A549 (cell line): ENCODE data around the gene JAML. TPM values are rescaled to one million over a fixed set of nuclear protein-coding genes. Genes with fewer than 3 reads are reported as not detected.

Source experiments
- ATAC-seq, 2 experiments: fragments of 200-7000 bp in 1 of 2; fragments of >200 bp in 1 of 2; cut with Nextera tagmentation in 1 of 2; cut with Tn5 transposase in 1 of 2; 3 replicates each; pipeline versions ENCODE4 v1.8.0 to v1.9.1; 2018 to 2020; ENCODE audit warnings: mild to moderate bottlenecking in 1 of 2, moderate library complexity in 1 of 2
- CTCF ChIA-PET: fragments of 300-600 bp; sonication (Branson Sonifier 250); formaldehyde crosslinking; extraction: SDS; loops from one replicate; lab custom pipeline; 2021; ENCODE audit warnings: antibody characterized with exemption, inconsistent platforms; lab: Yijun Ruan, JAX
- POLR2A ChIA-PET: fragments of 350-600 bp; formaldehyde crosslinking; extraction: SDS; loops from one replicate; lab custom pipeline; 2021; ENCODE audit warnings: antibody characterized with exemption, inconsistent platforms; lab: Yijun Ruan, JAX
- DNase-seq, 2 experiments: peaks; one replicate each; pipeline versions ENCODE4 v3.0.0 to v3.0.0-alpha.2; 2011 to 2016; ENCODE audit warnings: low read depth in 1 of 2, low spot score in 1 of 2
- FAIRE-seq: peaks from 2 replicates; lab custom pipeline; 2011; peaks lifted over from hg19 to GRCh38; lab: Jason Lieb, UNC
- H3K27ac ChIP-seq, 2 experiments: fragments of >200 bp; sonication (Bioruptor Twin); formaldehyde crosslinking; 3 replicates each; pipeline ENCODE4 v1.5.1; 2016 to 2017
- H3K4me1 ChIP-seq: fragments of >200 bp; sonication (Bioruptor Twin); formaldehyde crosslinking; 3 replicates; pipeline ENCODE4 v1.6.1; 2016
- H3K4me2 ChIP-seq: fragments of >200 bp; sonication (Bioruptor Twin); formaldehyde crosslinking; 3 replicates; pipeline ENCODE4 v1.6.1; 2016
- H3K4me3 ChIP-seq: fragments of >200 bp; sonication (Bioruptor Twin); formaldehyde crosslinking; 3 replicates; pipeline ENCODE4 v1.5.1; 2016
- H3K9me3 ChIP-seq: fragments of >200 bp; sonication (Bioruptor Twin); formaldehyde crosslinking; 3 replicates; pipeline ENCODE4 v1.6.1; 2016
- BHLHE40 ChIP-seq: IDR thresholded peaks from 2 replicates; pipeline ENCODE4 v1.6.1; 2012; ENCODE audit warnings: low read depth, low read length, inconsistent platforms
- CBX2 ChIP-seq: fragments of 200-600 bp; sonication (generic); IDR thresholded peaks from 2 replicates; pipeline ENCODE4 v1.6.1; 2016; ENCODE audit warnings: low read depth, mild to moderate bottlenecking, borderline replicate concordance
- EHF ChIP-seq: fragments of 250-450 bp; sonication (Bioruptor Pico); IDR thresholded peaks from 2 replicates; pipeline ENCODE4 v1.5.0; 2020; ENCODE audit warnings: mild to moderate bottlenecking
- ELK1 ChIP-seq: fragments of 150-350 bp; IDR thresholded peaks from 2 replicates; pipeline ENCODE4 v1.6.1; 2014; ENCODE audit warnings: low read depth, mild to moderate bottlenecking, low read length
- ESRRA ChIP-seq: fragments of 150-350 bp; IDR thresholded peaks from 2 replicates; pipeline ENCODE4 v1.6.1; 2014; ENCODE audit warnings: mild to moderate bottlenecking, low read length, borderline replicate concordance
- FOSL2 ChIP-seq, 2 experiments: fragments of 450-650 bp in 1 of 2; fragments of >200 bp in 1 of 2; sonication (Bioruptor Twin) in 1 of 2; formaldehyde crosslinking; IDR thresholded peaks; 2 replicates each; pipeline versions ENCODE4 v1.5.0 to v1.6.1; 2016 to 2020; ENCODE audit warnings: mild to moderate bottlenecking in 1 of 2, moderate library complexity in 1 of 2
- HMGXB4 ChIP-seq: fragments of 250-450 bp; sonication (Bioruptor Pico); IDR thresholded peaks from 2 replicates; pipeline ENCODE4 v1.5.0; 2021; ENCODE audit warnings: mild to moderate bottlenecking, moderate library complexity, borderline replicate concordance
- HOXB13 ChIP-seq: fragments of 250-450 bp; sonication (Bioruptor Pico); IDR thresholded peaks from 2 replicates; pipeline ENCODE4 v1.5.0; 2020; ENCODE audit warnings: low read depth, mild to moderate bottlenecking, moderate library complexity
- KDM1A ChIP-seq: fragments of 200-600 bp; sonication (generic); IDR thresholded peaks from 2 replicates; pipeline ENCODE4 v1.6.1; 2016; ENCODE audit warnings: low read depth, mild to moderate bottlenecking
- MAFK ChIP-seq: fragments of 450-650 bp; IDR thresholded peaks from 2 replicates; pipeline ENCODE4 v1.6.1; 2014; ENCODE audit not compliant: partially characterized antibody
- MAZ ChIP-seq: fragments of 150-350 bp; IDR thresholded peaks from 2 replicates; pipeline ENCODE4 v1.6.1; 2014; ENCODE audit warnings: antibody characterized with exemption, low read depth, low read length, borderline replicate concordance
- MYC ChIP-seq: IDR thresholded peaks from 2 replicates; pipeline ENCODE4 v1.6.1; 2012; ENCODE audit warnings: mild to moderate bottlenecking, inconsistent platforms, low read length, improper control_type of control experiment, borderline replicate concordance
- NFE2L2 ChIP-seq: fragments of 150-350 bp; conservative IDR thresholded peaks from 2 replicates; pipeline ENCODE4 v1.6.1; 2014; ENCODE audit warnings: low read length
- NPAS2 ChIP-seq: fragments of 250-450 bp; sonication (Bioruptor Pico); IDR thresholded peaks from 2 replicates; pipeline ENCODE4 v1.8.0; 2022; ENCODE audit warnings: mild to moderate bottlenecking, moderate library complexity, borderline replicate concordance
- PBX3 ChIP-seq: IDR thresholded peaks from 2 replicates; pipeline ENCODE4 v1.6.1; 2012
- POLR2A ChIP-seq: IDR thresholded peaks from 2 replicates; pipeline ENCODE4 v1.6.1; 2012; ENCODE audit warnings: mild to moderate bottlenecking, low read length
- RAD21 ChIP-seq, 2 experiments: fragments of >200 bp in 1 of 2; sonication (Bioruptor Twin) in 1 of 2; formaldehyde crosslinking in 1 of 2; IDR thresholded peaks in 1 of 2; conservative IDR thresholded peaks in 1 of 2; 2 replicates in 1 of 2; 3 replicates in 1 of 2; pipeline ENCODE4 v1.6.1; 2012 to 2018; ENCODE audit warnings: inconsistent platforms in 1 of 2
- RCOR1 ChIP-seq: fragments of 150-350 bp; IDR thresholded peaks from 2 replicates; pipeline ENCODE4 v1.6.1; 2014; ENCODE audit warnings: antibody characterized with exemption, low read length, low read depth
- RFX5 ChIP-seq: fragments of 450-650 bp; IDR thresholded peaks from 2 replicates; pipeline ENCODE4 v1.7.1; 2014; ENCODE audit warnings: antibody characterized with exemption, mild to moderate bottlenecking, moderate library complexity
- SMC3 ChIP-seq: fragments of >200 bp; sonication (Bioruptor Twin); formaldehyde crosslinking; IDR thresholded peaks from 3 replicates; pipeline ENCODE4 v1.6.1; 2018; ENCODE audit warnings: inconsistent platforms
- TFCP2L1 ChIP-seq: fragments of 250-450 bp; sonication (Bioruptor Pico); IDR thresholded peaks from 2 replicates; pipeline ENCODE4 v1.5.0; 2021; ENCODE audit warnings: mild to moderate bottlenecking
- TP53 ChIP-seq: fragments of 250-450 bp; sonication (Bioruptor Pico); IDR thresholded peaks from 2 replicates; pipeline ENCODE4 v1.5.0; 2021; ENCODE audit warnings: mild to moderate bottlenecking, moderate library complexity
- USF2 ChIP-seq: fragments of 450-650 bp; IDR thresholded peaks from 2 replicates; pipeline ENCODE4 v1.6.1; 2014; ENCODE audit warnings: antibody characterized with exemption
- ZC3H11A ChIP-seq: fragments of 450-650 bp; IDR thresholded peaks from 2 replicates; pipeline ENCODE4 v1.6.1; 2014; ENCODE audit warnings: antibody characterized with exemption, mild to moderate bottlenecking
- ZNF302 ChIP-seq: fragments of 250-450 bp; sonication (Bioruptor Pico); IDR thresholded peaks from 2 replicates; pipeline ENCODE4 v1.9.0; 2021; ENCODE audit warnings: inconsistent platforms, mild to moderate bottlenecking, moderate library complexity
- WGBS: methylation state at CpG from one replicate; pipeline ENCODE4 v1.1.6; 2017; ENCODE audit errors: missing lambda C conversion rate; 5-methylcytosine and 5-hydroxymethylcytosine counted together
- polyA plus RNA-seq, 4 experiments: library from polyadenylated mRNA; depleted of rRNA in 3 of 4; stranded (reverse); fragments of >200 nt; fragmentation: RNase III in 1 of 4; extraction: RNeasy Plus Mini Kit Qiagen cat#74134 plus additional on column Dnase treatment in 1 of 4; gene quantifications; 2 replicates in 3 of 4; 3 replicates in 1 of 4; pipeline ENCODE4 v1.2.3, GENCODE V29; 2011 to 2017
- TF ChIP-seq, protein P1 (sequence below): fragments of >200 bp; sonication (Bioruptor Twin); formaldehyde crosslinking; IDR thresholded peaks from 3 replicates; pipeline ENCODE4 v1.6.1; 2016
- TF ChIP-seq, protein P2 (sequence below): fragments of >200 bp; sonication (Bioruptor Twin); formaldehyde crosslinking; IDR thresholded peaks from 3 replicates; pipeline ENCODE4 v1.5.1; 2016

JAML gene
- polyA plus RNA-seq, 2 of the 4 experiments (the other 2 are of a cell fraction): not detected

DNA sequence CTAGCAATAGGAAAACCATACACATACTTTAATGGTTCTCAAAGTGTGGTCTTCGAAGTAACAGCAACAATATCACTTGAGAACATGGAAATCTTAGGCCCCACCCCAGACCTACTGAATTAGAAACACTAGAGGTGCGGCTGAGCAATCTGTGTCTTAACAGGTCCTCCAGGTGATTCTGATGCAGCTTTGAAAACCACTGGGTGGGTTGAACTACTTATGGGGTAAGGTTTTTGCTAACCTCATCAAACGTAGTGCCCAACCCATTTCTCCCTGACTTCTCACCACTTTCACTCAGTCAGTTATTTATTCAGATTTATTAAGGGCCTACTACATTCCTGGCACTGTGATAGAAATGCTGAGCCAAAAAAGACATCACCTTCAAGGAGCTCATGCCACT is 35.5 kb upstream of the JAML start:
- WGBS: 27% methylated on average over 3 of the region's 3 CpGs
- ChIA-PET CTCF (no interaction called here), POLR2A (no interaction called here)
- Histone ChIP-seq H3K4me3 (no peak overlapping the region), H3K4me2 (no peak overlapping the region), H3K4me1 (no peaks in the 10 kb centered on the region), H3K9me3 (no peaks in the 10 kb centered on the region), H3K27ac (no peak overlapping the region)
- no peak for TF ChIP-seq ELK1
- TF ChIP-seq ESRRA: no peak
- no peak for TF ChIP-seq POLR2A
- TF ChIP-seq KDM1A: no peak
- no peak for TF ChIP-seq TFCP2L1
- TF ChIP-seq RFX5: no peak
- TF ChIP-seq TP53: no peak
- TF ChIP-seq CBX2: no peak
- no peak for TF ChIP-seq ZNF302
- no peak for TF ChIP-seq USF2
- TF ChIP-seq, protein P1, sequence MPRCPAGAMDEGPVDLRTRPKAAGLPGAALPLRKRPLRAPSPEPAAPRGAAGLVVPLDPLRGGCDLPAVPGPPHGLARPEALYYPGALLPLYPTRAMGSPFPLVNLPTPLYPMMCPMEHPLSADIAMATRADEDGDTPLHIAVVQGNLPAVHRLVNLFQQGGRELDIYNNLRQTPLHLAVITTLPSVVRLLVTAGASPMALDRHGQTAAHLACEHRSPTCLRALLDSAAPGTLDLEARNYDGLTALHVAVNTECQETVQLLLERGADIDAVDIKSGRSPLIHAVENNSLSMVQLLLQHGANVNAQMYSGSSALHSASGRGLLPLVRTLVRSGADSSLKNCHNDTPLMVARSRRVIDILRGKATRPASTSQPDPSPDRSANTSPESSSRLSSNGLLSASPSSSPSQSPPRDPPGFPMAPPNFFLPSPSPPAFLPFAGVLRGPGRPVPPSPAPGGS: no peak
- TF ChIP-seq NFE2L2: no peak
- TF ChIP-seq RCOR1: no peak
- TF ChIP-seq MAZ: no peak
- no peak for TF ChIP-seq SMC3
- no peak for TF ChIP-seq PBX3
- TF ChIP-seq HOXB13 (CRISPR knock-in tag): no peak
- DNase-seq: no peak
- no peak for ATAC-seq
- no peak for FAIRE-seq

GRCh38 chr11:118259138-118259537 is 34.3 kb upstream of the JAML start:
- CTCF ChIA-PET: no interaction called here
- Histone ChIP-seq H3K4me3 (no peak overlapping the region), H3K4me1 (no peaks in the 10 kb centered on the region), H3K9me3 (no peaks in the 10 kb centered on the region), H3K27ac (no peak overlapping the region), H3K4me2 (no peak overlapping the region)
- POLR2A ChIA-PET: no interaction called here
- FAIRE-seq (no peak), ATAC-seq (no peak), DNase-seq (no peak)
- WGBS: 83% methylated on average over 1 of the region's 1 CpG
- TF ChIP-seq TP53: no peak
- no peak for TF ChIP-seq EHF (CRISPR knock-in tag)
- TF ChIP-seq ZC3H11A: no peak
- TF ChIP-seq FOSL2 (IDR thresholded peaks at IDR 0.05): no peak
- TF ChIP-seq FOSL2 (CRISPR knock-in tag; IDR thresholded peaks at IDR 0.05): no peak
- TF ChIP-seq RAD21 (conservative IDR thresholded peaks at IDR 0.05 in 1 of 2, IDR thresholded peaks at IDR 0.05 in 1 of 2): no peak
- TF ChIP-seq, protein P2, sequence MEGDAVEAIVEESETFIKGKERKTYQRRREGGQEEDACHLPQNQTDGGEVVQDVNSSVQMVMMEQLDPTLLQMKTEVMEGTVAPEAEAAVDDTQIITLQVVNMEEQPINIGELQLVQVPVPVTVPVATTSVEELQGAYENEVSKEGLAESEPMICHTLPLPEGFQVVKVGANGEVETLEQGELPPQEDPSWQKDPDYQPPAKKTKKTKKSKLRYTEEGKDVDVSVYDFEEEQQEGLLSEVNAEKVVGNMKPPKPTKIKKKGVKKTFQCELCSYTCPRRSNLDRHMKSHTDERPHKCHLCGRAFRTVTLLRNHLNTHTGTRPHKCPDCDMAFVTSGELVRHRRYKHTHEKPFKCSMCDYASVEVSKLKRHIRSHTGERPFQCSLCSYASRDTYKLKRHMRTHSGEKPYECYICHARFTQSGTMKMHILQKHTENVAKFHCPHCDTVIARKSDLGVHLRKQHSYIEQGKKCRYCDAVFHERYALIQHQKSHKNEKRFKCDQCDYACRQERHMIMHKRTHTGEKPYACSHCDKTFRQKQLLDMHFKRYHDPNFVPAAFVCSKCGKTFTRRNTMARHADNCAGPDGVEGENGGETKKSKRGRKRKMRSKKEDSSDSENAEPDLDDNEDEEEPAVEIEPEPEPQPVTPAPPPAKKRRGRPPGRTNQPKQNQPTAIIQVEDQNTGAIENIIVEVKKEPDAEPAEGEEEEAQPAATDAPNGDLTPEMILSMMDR: no peak
- no peak for TF ChIP-seq BHLHE40
- no peak for TF ChIP-seq HMGXB4 (CRISPR knock-in tag)
- no peak for TF ChIP-seq MYC
- TF ChIP-seq MAZ: no peak
- TF ChIP-seq TFCP2L1: no peak
- TF ChIP-seq MAFK: no peak
- TF ChIP-seq, protein P1: no peak
- no peak for TF ChIP-seq KDM1A
- no peak for TF ChIP-seq NPAS2 (CRISPR knock-in tag)
